ENCODE results near the gene PEMT.

DNA sequence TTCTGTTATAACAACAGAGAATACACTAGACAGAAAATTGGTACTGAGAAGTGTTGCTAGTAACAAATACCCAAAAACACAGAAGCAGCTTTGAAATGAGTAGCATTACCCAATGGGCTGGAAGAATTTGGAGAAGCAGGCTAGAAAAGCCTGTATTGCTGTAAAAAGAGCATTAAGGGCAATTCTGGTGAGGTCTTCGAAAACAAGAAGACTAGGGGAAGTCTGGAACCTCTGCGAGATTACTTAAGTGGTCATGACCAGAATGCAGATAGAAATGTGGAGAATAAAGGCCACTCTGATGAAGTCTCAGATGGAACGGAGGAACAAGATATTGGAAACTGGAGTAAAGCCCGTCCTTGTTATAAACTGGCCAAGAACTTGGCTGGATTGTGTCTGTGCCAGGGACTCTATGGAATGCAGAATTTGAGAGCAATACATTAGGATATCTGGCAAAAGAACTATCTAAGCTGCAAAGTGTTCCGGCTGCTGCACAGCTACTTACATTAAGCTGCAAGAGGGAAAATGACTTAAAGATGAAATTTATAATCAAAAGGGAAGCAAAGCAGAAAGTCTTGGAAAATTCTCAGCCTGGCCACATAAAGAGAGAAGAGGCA lies 44.9 kb upstream of the PEMT start:
- TF ChIP-seq CTCF (IDR thresholded peaks at IDR 0.05) = no peak
- TF ChIP-seq POLR2A (IDR thresholded peaks at IDR 0.05) = no peak
